K562 treated with DMSO at 1 percent for 12 hours (cell line): ENCODE measurements around the gene ZNRD2. TPM values are rescaled to one million over a fixed set of nuclear protein-coding genes. Genes with fewer than 3 reads are reported as not detected.

Source experiments
- total RNA-seq: library from RNA; unstranded; fragments of 300-600 nt; gene quantifications from 2 replicates; pipeline ENCODE4 v1.2.3, GENCODE V29; 2022; ENCODE audit not compliant: insufficient read depth

ZNRD2 gene
- total RNA-seq = 42.5 and 54.0 TPM in 2 replicates

DNA sequence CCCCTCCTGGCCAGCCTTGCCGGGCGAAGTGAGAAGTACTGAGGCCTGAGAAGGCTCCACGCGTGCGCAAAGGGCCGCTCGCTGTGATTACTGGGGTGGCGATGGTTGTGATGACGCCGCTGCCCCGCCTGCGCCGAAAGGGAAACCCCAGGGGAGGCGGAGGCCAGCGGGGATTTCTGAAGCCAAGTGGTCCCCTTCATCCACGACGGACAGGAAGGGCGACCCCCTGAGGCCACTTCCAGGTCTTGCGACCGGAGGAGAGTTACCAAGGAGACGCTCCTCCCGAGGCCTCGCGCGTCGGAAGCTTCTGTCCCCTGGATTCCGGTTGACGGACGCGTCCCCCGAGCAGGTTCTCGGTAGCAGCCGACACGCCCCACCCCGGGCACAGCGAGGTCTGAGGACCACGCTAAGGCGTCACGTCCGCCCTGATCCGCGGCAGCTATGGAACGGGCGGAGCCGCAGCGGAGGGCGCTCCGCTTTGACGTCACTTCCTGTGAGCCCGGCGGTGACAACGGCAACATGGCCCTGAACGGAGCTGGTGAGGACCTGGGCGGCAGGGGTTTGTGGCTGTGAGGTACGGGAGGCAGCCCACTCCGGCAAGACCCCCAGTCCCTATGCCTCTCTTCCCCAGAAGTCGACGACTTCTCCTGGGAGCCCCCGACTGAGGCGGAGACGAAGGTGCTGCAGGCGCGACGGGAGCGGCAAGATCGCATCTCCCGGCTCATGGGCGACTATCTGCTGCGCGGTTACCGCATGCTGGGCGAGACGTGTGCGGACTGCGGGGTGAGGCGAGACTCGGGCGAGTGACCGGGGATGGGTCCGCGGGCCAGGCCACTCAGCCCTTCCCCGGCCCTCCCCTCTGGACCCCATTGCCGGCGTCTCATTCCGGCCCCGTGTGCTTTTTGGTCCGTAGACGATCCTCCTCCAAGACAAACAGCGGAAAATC lies at the start of gene ZNRD2:
Gene ZNRD2, plus strand, starts transcription at position 505 of the 946 bp plus-strand sequence. Its CDS starts 15 bp downstream, at position 520.

DNA sequence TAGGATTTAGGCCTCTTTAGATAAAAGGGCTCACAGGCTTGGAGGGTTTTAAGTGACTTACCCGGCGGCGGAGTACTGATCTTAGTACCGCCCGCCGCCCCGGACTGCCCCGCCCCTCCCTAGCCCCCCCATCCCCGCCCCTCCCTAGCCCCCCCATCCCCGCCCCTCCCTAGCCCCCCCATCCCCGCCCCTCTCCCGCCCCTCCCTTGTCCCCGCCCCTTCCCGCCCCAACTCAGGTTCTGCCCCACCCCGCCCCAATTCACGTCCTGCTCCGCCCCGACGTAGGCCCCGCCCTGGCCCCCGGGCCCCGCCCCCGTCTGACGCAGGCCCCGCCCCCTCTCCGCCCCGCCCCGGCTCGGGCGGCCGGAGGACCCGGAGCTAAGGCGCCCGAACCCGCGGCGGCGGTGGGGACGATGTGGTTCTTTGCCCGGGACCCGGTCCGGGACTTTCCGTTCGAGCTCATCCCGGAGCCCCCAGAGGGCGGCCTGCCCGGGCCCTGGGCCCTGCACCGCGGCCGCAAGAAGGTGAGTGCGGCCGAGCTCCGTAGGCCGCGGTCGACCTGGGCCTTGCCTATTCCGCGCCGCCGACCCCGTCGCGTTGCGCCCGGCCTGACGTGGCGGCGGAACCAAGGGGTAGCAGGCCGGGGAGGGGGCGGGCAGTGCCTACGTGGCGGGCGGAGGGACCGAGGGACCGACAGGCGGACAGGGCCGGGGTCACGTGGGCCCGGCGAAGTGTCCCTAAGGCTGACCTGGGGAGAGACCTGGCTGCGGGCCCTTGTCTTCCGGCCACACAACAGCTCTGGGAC lies 45.3 kb upstream of the ZNRD2 start, which contains the start of gene SCYL1:
Gene SCYL1, plus strand, starts transcription at position 343 of the 805 bp plus-strand sequence. Its CDS starts 71 bp downstream, at position 414.

DNA sequence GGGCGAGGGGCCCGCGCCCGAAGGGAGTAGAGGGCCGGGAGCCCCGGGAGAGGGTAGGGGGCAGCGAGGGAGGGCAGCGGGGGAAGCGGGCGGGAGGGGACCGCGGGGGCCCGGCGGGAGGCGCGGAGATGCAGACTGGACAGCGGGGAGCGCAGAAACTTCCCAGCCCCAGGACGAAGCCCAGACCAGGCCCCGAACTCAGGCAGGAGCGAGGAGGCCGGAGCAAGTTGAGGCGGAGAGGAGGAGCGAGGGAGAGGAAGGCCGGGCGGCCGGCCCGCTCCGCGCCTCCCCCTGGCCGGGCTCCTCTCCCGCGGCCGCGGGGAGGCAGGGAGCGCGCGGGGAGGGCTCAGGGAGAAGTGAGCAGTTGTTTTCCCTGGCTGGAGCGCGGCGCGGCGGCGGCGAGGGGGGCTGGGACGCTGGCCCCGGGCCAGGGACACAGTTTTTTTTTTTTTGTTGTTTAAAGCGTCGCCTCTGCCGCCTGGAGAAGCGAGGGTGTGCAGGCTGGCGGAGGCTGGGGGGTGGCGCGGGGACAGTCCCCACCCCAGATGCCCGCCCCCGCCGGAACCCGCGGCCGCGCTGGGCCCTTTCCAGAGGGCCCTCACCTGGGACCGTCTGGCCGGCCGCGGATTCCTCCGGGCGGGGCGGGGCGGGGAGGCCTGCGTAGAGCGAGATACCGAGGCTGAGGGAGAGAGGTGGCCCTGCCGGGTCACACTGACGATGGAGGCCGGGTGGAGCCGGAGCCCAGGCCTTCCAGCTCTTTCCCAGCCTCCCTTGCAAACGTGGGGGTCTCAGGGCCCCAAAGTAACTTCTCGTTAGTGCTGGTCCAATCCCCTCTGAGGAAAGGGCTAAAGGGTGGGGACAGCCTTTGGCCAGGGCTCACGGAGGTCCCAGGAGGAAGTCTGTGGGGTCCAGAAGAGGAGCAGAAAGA lies 12.0 kb upstream of the ZNRD2 start, which contains the start of gene LTBP3:
Gene LTBP3, minus strand, starts transcription at position 358 of the 928 bp plus-strand sequence. CDS start 400 bp downstream, outside the sequence.

GRCh38 chr11:65572356-65573051 lies 2.2 kb downstream of the ZNRD2 start, which contains the start of gene FAM89B:
Gene FAM89B, plus strand, starts transcription at chr11:65572538. Its CDS starts 132 bp downstream, at chr11:65572670.

DNA sequence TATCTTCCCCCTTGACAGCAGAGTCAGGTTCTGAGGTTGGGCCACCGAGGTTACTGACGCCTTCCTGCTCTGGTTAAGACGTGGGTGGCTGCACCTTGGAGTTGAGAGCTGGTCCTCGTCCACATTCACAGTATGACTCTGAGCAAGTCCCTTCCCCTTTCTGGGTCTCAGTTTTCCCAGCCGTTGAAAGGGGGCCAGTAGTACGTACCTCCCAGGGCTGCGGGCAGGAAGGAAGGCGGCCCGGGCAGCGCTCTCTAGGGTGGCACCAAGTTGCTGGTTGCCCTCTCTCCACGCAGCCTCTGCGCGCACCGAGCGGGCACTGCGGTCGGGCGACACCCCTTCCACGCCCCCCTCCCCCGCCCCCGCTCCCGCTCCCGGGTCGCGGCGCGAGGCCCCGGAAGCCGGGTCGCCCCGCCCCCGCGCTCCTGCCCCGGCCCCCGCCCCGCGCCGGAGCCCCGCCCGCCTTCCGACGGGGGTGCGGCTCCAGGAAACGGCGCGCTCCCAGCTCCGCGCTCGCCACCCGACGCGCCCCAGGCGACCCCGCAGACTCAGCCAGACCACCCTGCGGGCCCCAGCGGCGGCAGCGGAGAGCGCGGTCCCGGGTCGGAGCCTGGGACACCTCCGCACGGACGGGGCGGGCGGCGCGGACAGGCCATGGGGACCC lies 5.4 kb downstream of the ZNRD2 start, which contains the start of gene EHBP1L1:
Gene EHBP1L1, plus strand, starts transcription at position 486 of the 664 bp plus-strand sequence. CDS start 250 bp downstream, outside the sequence.

GRCh38 chr11:65595543-65596281 lies 25.4 kb downstream of the ZNRD2 start, which contains the start of gene KCNK7:
Gene KCNK7, minus strand, starts transcription at chr11:65595800. Its CDS starts 28 bp downstream, at chr11:65595772.

GRCh38 chr11:65615229-65615949 lies 45.1 kb downstream of the ZNRD2 start, which contains the start of gene PCNX3:
Gene PCNX3, plus strand, starts transcription at chr11:65615776. Its CDS starts 536 bp downstream, at chr11:65616312.

Other genes starting within 250 kb of the ZNRD2 start
- 41.9 and 70.0 TPM in 2 replicates for gene DPF2, start 236.6 kb upstream of the ZNRD2 start, total RNA-seq
- gene TIGD3, start 215.7 kb upstream of the ZNRD2 start, total RNA-seq = 6.5 and 7.1 TPM in 2 replicates
- 0.65 and 1.1 TPM in 2 replicates for gene SLC25A45, start 187.8 kb upstream of the ZNRD2 start, total RNA-seq
- gene FRMD8, start 183.8 kb upstream of the ZNRD2 start, total RNA-seq = 35.7 and 51.6 TPM in 2 replicates
- 9.8 and 52.5 TPM in 2 replicates for gene NEAT1, start 147.7 kb upstream of the ZNRD2 start, total RNA-seq
- gene MALAT1, start 71.4 kb upstream of the ZNRD2 start, total RNA-seq = 148 and 227 TPM in 2 replicates
- gene SCYL1, start 45.4 kb upstream of the ZNRD2 start, total RNA-seq = 110 and 115 TPM in 2 replicates
- 34.0 and 34.5 TPM in 2 replicates for gene LTBP3, start 12.1 kb upstream of the ZNRD2 start, total RNA-seq
- gene FAM89B, start 2.1 kb downstream of the ZNRD2 start, total RNA-seq = 94.7 and 125 TPM in 2 replicates
- gene EHBP1L1, start 5.6 kb downstream of the ZNRD2 start, total RNA-seq = 47.2 and 71.8 TPM in 2 replicates
- not detected in 2 replicates for gene KCNK7, start 25.3 kb downstream of the ZNRD2 start, total RNA-seq
- 58.8 and 67.8 TPM in 2 replicates for gene MAP3K11, start 43.7 kb downstream of the ZNRD2 start, total RNA-seq
- gene PCNX3, start 45.3 kb downstream of the ZNRD2 start, total RNA-seq = 29.9 and 49.8 TPM in 2 replicates
- gene SIPA1, start 67.6 kb downstream of the ZNRD2 start, total RNA-seq = 53.3 and 65.6 TPM in 2 replicates
- 40.4 and 85.8 TPM in 2 replicates for gene RELA, start 92.4 kb downstream of the ZNRD2 start, total RNA-seq
- 34.6 and 39.5 TPM in 2 replicates for gene KAT5, start 141.8 kb downstream of the ZNRD2 start, total RNA-seq
- gene RNASEH2C, start 150.3 kb downstream of the ZNRD2 start, total RNA-seq = 31.8 and 55.6 TPM in 2 replicates
- gene AP5B1, start 210.5 kb downstream of the ZNRD2 start, total RNA-seq = 16.1 and 36.7 TPM in 2 replicates
- gene OVOL1, start 216.6 kb downstream of the ZNRD2 start, total RNA-seq = not detected in 2 replicates